NCI-H524 treated with DMSO at 0.1 percent for 48 hours (cell line): ENCODE results near the gene STRIP1.
"Not testable (repeated sequence)": the region's sequence is repeated elsewhere in the genome, so short reads cannot be mapped to it uniquely, and the experiment has no call there.

Experiments used
- DNase-seq: peaks from one replicate; lab custom pipeline; 2025; lab: John Stamatoyannopoulos, UW

The STRIP1 gene

DNA sequence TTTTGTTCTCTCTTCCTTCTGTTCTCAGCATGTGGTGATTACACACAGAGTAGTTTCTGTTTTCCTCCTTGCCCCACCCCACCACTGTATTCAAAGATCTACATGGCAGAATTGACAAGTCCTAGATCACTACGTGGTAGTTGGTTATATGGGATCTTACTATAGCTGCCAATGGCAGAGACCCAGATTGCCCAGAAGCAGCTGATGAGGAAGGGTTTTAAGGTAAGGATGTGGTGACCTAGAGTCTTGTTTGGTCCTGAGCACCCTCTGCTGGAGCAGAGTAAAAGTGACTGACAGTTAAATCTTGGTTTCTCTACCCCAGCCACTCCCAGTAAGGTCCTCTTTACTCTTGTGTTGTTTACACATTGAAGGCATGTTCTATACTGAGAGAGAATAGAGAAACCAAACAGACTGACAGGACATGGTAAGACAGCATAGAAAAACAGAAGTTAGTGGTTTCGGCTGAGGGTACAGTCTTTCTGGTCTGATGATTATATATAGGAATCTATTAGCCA is 22.8 kb upstream of the STRIP1 start:
- peak; percentile 16 for DNase-seq

- DNase-seq: no peak
Observed at GRCh38 chr1:110012100-110012780, 22.2 kb upstream of the STRIP1 start.

DNA sequence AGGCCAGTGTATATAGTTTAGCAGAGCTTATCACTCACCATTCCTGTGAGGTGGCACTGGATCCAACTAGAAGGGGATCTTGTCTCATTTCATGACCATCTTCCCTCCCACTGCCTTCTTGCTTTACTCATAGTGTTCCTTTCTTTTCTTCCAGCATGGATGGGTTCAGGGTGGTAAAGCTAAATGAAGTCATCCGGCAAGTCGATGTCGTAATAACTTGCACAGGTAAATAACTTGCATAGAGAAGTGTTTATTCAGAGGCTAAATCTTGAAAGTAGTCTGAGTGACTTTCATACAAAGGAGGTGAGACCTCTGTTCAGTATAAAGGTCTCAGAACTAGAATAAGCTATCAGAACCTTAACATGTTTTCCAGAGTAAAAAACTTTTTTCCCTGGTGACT is 16.6 kb upstream of the STRIP1 start:
- DNase-seq: no peak

- DNase-seq: no peak
Observed at GRCh38 chr1:110018396-110018795, 16.0 kb upstream of the STRIP1 start.

- DNase-seq: no peak
Observed at GRCh38 chr1:110019770-110020169, 14.7 kb upstream of the STRIP1 start.

- no peak for DNase-seq
Observed at GRCh38 chr1:110021285-110021684, 13.1 kb upstream of the STRIP1 start.

- no peak for DNase-seq
Observed at GRCh38 chr1:110024613-110025012, 9.8 kb upstream of the STRIP1 start.

DNA sequence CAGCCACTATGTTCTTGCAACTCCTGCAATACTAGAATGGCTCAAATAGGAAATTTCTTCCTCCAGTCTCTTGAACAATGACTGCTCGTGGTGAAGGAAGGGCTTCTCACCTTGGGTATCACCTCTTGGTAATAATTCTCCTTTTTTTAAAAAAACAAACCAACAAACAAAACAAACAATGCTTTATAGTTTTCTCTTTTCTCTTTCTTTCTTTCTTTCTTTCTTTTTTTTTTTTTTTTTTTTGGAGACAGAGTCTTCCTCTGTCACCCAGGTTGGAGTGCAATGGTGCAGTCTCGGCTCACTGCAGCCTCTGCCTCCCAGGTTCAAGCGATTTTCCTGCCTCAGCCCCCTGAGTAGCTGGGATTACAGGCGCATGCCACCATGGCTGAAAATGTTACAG is 3.7 kb upstream of the STRIP1 start:
- not testable (repeated sequence) for DNase-seq

DNA sequence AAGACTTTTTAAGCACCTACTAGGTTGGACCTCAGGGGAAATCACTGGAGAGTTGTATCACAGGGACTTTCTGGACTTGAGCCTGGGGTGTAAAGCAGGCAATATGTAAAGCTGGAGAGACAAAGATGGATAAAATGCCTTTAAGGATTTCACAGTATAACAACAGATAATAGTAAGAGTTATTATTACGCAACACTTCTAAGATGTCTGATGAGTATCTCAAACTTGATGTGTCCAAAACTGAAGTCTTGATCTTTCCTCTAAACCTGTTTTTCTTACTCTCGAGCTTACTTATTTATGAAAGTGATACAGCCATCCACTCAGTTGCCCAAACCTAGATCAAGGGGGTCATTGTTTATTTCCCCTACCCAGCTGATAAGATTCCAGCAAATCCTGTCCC is 2.1 kb upstream of the STRIP1 start:
- no peak for DNase-seq

GRCh38 chr1:110033421-110033820 is 1.0 kb upstream of the STRIP1 start:
- DNase-seq: no peak

DNA sequence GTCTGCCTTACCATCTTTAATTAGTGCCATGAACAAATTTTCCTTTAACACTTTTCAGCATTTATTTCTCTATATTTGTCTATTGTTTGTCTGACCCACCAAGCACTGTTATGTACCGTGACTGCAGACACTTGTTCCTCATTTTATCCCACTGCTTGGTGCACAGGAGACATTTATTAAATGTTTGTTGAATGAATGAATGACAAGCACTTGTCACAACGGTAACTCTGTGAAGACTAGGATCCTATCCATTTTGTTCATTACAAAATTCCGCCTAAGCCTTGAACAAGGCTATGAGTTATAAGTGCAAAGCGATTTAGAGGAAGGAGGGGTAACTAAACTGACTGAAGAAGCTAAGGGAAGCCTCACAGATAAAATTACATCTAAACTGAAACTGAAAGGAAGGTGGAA is 379 bp upstream of the STRIP1 start:
- DNase-seq: no peak

GRCh38 chr1:110035236-110035752 is 870 bp downstream of the STRIP1 start:
- no peak for DNase-seq

GRCh38 chr1:110038271-110038670 is 3.8 kb downstream of the STRIP1 start:
- DNase-seq: no peak

GRCh38 chr1:110039641-110040040 is 5.2 kb downstream of the STRIP1 start:
- DNase-seq: no peak

DNA sequence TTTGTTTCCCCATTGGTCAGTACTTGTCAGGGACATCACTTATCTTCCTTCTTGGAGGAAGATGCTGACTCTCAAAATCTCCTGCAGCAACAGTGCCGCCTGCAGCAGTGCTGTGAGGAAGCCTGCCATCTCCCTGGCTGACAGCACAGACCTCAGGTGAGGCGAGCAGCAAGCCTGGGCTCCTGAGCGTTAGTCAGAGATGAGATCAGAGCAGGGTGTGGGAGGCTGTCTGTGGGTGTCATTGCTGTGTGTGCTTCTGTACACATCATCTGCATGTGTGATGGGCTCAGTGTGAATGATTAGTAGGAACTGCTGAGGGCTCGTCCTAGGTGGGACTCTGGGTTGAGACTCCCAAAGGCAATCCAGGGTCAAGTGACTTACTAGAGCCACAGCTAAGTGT is 6.1 kb downstream of the STRIP1 start:
- DNase-seq: no peak

DNA sequence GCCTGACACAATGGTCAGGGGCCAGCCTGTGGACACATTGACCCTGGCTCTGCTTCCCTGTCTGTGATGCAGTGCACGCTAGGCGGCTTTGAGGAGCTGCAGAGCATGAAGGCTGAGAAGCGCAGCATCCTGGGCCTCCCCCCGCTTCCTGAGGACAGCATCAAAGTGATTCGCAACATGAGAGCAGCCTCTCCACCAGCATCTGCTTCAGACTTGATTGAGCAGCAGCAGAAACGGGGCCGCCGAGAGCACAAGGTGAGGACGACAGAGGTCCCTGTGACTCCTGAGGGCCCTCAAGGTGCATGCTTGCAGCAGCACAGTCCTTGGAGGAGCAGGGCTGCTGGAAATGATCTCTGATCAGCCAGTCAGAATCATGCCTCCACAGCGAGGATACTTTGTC is 8.6 kb downstream of the STRIP1 start:
- DNase-seq: no peak

- DNase-seq: no peak
Observed at GRCh38 chr1:110047463-110047862, 13.0 kb downstream of the STRIP1 start.

- DNase-seq: no peak
Observed at GRCh38 chr1:110048240-110048639, 13.8 kb downstream of the STRIP1 start.

DNA sequence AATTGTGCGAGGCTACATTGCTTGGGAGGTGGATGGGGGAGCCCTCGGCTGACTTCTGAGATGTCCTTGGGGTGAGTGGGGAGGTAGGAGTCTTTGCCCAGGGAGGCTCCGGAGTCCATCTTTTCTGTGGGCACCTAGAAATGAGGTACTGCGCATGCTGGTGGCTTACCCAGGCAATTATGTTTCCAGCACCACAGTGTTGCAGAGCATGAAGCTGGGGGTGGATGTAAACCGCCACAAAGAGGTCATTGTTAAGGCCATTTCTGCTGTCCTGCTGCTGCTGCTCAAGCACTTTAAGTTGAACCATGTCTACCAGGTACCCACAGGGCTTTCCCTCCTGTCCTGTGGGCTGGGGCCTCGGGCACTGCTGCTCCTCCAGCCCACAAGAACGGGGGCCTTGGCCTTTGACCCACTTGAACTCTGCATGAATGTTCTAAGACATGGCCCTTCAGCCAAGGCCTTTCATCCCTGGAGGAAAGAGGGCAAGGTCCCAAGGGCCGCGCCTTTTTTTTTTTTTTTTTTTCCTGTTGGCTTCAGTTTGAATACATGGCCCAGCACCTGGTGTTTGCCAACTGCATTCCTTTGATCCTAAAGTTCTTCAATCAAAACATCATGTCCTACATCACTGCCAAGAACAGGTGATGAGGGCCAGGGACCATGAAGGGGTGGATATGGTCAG is 14.6 kb downstream of the STRIP1 start:
- no peak for DNase-seq

DNA sequence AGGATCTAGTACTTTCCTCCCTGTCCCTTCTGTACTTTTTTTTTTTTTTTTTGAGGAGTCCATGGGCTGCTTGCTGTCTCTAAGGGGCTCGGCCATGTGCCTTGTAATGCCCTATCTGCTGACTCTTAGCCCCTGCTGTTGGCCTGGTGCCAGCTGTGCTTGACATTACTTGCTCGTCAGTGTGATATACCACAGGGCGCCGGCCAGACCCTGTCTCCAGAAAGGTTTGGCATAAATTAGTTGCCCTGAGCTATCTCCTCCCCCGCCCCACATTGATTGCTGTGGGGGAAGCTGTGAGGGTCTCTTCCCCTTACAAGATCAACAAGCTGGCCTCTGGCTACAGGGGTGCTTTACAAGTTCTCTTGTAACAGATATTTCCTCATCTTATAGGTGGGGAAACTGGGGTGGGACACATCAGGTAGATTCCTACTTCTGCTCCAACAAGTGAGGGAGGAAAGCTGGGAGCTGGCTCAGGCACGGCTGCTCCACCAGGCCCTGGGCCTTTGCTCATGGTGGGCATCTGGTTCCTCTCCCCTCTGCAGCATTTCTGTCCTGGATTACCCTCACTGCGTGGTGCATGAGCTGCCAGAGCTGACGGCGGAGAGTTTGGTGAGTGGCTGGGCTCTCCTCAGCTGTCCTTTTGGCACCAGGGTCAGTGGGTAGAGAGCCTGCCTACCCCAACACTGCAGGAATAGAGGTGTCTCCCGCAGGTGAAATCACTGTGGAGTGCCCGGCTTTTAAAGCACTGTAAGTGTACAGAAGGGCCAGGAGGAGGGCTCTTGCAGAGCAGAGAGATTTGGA is 15.6 kb downstream of the STRIP1 start:
- no peak for DNase-seq

GRCh38 chr1:110050602-110051261 is 16.3 kb downstream of the STRIP1 start:
- DNase-seq: no peak

GRCh38 chr1:110051262-110051648 is 16.8 kb downstream of the STRIP1 start:
- no peak for DNase-seq
